Skin of body (tissue), 2 donors: Measurements from ENCODE around the gene TRMT61A. TPM values are rescaled to one million over a fixed set of nuclear protein-coding genes. Genes with fewer than 3 reads are reported as not detected.

Experiments
- DNase-seq: peaks from one replicate; lab custom pipeline; 2025; lab: John Stamatoyannopoulos, UW
- total RNA-seq: library from RNA; depleted of rRNA; stranded (reverse); fragments of >200 nt; gene quantifications from one replicate; pipeline ENCODE4 v1.2.3, GENCODE V29; 2014

The TRMT61A gene
- total RNA-seq, 1 donor from 2014 or later, result 5.8 TPM

DNA sequence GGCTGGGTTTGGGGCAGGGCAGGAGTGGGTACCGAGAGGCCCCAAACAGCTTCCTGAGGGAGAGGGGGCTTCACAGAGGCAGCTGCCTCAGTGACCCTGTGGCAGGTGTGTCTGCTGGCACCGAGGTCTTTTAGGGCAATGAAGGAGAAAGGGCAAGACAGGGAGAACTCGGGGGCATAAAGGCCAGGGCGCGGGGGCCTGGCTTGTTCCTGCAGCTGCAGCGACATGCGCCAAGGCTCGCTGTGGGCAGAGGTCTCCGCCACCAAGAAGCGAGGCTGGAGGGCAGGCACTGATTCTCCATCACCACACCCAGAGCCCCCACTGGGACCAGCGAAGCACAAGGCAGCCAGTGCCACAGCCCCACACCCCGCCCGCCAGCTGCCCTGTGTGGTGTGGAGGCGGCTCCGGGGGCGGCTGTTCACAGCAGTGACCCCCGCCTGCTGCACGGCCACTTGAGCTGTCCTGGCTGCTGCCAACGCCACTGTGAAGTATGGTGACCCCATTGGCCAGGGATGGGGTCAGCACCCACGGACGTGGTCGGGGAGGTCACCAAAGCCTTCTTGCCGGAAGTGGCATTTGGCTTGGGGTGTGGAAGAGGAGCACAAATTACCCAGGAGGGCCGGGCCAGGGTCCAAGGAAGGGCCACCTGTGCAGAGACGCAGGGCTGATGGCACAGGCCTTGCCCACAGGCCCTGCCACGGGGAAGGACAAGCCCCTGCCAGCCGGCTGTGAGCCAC, 17.1 kb downstream of the TRMT61A start:
- DNase-seq, result no peak

DNA sequence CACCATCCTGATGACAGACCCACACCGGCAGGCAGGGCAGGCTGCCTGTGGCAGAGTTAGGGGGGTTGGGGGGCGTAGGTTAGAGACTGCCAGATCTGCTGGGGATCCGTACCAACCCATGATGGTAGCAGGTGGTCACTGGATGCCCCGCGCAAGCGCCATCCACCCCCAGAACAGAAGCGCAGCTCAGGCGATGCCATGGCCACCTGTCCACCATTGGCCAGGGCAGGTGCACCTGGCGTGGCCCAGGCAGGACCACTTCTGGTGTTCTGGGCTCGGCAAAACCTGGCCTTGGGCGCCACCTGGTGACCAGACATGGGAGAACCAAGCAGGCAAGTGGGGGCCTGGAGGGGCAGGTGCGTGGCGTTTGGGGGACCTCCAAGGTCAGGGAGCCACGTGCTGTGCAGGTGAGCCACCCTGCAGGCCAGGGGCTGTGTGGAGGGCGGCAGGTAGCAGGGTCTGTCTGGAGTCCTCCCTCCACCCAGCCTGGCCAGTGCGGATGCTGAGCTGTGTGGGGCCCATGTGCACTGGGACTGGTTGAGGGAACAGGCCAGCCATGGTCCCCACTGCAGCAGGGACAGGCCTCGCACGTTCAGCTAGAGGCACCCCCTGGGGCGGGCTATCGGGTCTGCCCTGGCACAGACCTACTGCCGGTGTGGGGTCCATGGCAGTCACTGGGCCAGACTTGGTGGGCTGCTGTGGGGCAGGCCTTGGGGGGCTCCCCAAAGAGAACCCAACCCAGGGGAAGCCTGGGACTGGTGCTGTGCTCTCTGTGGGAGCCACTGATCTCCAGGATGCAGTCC, 17.9 kb downstream of the TRMT61A start:
- DNase-seq, result peak; percentile 45

DNA sequence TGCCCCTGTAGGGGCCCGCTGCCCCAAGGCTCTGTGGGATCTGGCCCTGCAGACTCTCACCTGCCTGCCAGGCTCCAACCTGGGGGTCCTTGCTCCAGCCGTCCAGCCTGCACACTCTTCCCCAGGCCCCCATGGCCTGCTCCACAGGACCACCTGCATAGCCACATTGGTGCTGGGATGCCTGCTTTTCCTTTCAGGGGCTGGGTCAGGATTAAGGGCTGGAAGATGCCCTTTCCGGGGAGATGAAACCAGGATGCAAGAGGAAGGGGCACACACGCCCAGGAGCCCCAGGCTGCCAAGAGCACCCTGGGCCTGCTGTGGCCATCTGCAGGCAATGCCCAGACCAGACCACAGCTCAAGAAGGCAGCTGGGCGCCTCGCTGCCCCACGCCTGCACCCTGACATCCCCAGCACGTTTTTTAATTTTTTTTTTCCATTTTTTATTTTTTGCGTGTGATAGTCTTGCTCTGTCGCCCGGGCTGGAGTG, 18.5 kb downstream of the TRMT61A start:
- DNase-seq, result no peak

- no peak for DNase-seq
Measured at GRCh38 chr14:103547941-103548462, 19.0 kb downstream of the TRMT61A start.

DNA sequence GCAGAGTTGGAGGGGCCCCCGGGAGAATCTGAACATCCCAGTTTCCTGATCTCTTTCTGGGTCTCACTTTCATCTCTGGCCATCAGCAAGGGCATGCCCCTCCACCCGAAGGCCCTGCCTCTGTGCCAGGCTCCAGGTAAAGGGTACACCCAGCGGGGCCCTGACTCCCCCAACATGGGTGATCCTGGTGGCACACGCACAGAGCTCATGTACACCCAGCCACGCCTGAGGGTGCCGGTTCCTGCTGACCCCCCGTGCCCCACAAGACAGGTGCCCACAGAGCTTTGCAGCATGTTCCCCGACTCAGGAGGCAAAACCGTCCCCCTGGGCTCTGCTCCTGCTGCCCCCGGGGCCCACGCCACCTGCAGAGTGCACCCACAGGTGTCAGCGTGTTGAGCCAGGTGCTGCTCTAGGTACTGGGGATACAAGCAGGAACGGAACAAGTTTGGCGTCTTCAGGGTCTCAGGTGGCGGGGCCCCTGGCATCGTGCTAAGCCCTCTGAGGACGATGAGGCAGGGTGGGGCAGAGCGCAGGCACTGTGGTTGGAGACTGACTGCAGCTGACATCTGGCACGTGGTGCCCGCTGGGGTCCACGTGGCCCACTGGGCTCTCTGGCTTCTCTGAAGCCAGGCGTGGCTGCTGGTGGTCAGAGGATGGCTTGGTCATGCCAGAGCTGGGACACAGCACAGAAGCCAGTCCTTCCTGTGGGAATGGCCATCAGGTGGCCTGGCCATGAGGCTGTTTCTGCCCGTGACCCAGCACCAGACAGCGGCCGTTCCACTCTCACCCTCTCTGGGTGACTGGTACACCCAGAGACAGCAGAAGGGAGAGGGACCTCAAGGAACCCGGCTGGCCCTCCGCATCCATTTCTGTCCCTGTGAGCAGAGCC, 19.7 kb downstream of the TRMT61A start:
- no peak for DNase-seq

- no peak for DNase-seq
Measured at GRCh38 chr14:103549361-103550311, 20.6 kb downstream of the TRMT61A start.

GRCh38 chr14:103550451-103551337, 21.7 kb downstream of the TRMT61A start:
- DNase-seq, result no peak

DNA sequence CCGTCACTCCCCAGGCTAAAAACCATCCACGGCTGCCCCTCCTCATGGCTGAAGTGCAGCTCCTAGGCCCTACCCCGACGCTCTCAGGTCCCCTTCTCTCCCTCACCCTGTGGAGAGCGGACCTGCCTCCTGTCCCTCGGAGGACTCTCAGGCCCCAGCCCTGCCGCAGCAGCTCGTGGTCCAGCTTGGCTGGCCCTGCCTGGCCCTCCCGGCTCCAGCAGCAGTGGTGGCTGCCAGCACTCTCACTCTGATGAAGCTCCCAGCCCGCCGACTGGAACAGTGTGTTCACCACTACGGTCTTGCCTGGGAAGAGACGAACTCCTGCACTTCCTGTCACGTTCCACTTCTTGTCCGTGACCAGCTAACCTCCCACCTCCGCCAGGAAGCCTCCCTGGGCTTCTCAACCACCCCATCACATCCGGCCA, 22.4 kb downstream of the TRMT61A start:
- no peak for DNase-seq

GRCh38 chr14:103552011-103552845, 23.2 kb downstream of the TRMT61A start:
- no peak for DNase-seq

- no peak for DNase-seq
Measured at GRCh38 chr14:103552846-103553210, 23.8 kb downstream of the TRMT61A start.

- DNase-seq, result no peak
Measured at GRCh38 chr14:103555559-103556337, 26.8 kb downstream of the TRMT61A start.

- DNase-seq, result no peak
Measured at GRCh38 chr14:103556946-103557758, 28.2 kb downstream of the TRMT61A start.

- DNase-seq, result no peak
Measured at GRCh38 chr14:103558071-103558882, 29.3 kb downstream of the TRMT61A start.

- no peak for DNase-seq
Measured at GRCh38 chr14:103559766-103560165, 30.8 kb downstream of the TRMT61A start.

DNA sequence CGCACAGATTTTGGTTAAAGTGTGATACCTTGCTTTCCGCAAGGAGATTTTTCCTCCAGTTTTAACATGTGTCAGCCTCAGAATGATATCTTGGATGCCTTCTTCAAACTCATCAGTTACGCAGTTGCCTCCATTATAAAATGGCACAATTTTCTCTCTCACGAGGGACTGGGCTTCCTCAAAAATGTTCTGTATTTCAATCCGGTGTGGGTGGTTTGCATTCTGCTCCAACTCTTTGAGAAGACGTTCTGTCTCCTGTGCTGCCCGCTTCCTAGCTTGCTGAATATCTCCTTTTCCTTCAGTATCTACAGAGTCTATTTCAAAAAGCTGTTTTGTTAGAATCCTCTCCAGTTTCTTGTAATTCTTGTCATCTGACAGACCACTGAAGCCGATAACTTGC, 31.7 kb downstream of the TRMT61A start:
- DNase-seq, result no peak
